Subcutaneous abdominal adipose tissue (tissue), 5 donors: ENCODE measurements around the gene PRKCA.
"Not testable (repeated sequence)": the region's sequence is repeated elsewhere in the genome, so short reads cannot be mapped to it uniquely, and the experiment has no call there.

Experiments used
- H3K27ac ChIP-seq: one replicate; pipeline ENCODE4 v1.7.0; 2013; ENCODE audit warnings: low read depth, mild to moderate bottlenecking, inconsistent platforms, low read length, moderate library complexity
- H3K27me3 ChIP-seq, 5 donors: one replicate each; pipeline ENCODE4 v1.7.0; 2013; ENCODE audit warnings: low read length in 5 of 5, inconsistent platforms in 1 of 5; ENCODE audit not compliant: control insufficient read depth in 5 of 5, insufficient read depth in 4 of 5
- H3K36me3 ChIP-seq, 5 donors: one replicate each; pipeline ENCODE4 v1.7.0; 2013; ENCODE audit warnings: low read length in 5 of 5; ENCODE audit not compliant: control insufficient read depth in 5 of 5, insufficient read depth in 5 of 5
- H3K4me1 ChIP-seq, 5 donors: one replicate each; pipeline ENCODE4 v1.7.0; 2013; ENCODE audit warnings: low read length in 5 of 5, mild to moderate bottlenecking in 3 of 5, moderate library complexity in 1 of 5; ENCODE audit not compliant: control insufficient read depth in 5 of 5, insufficient read depth in 5 of 5
- H3K4me3 ChIP-seq, 5 donors: one replicate each; pipeline ENCODE4 v1.7.0; 2013; ENCODE audit warnings: low read length in 5 of 5, low read depth in 1 of 5
- H3K9ac ChIP-seq, 5 donors: one replicate each; pipeline ENCODE4 v1.7.0; 2013; ENCODE audit warnings: low read length in 5 of 5, mild to moderate bottlenecking in 4 of 5, moderate library complexity in 3 of 5
- H3K9me3 ChIP-seq, 5 donors: one replicate each; pipeline ENCODE4 v1.7.0; 2013; ENCODE audit warnings: low read length in 5 of 5; ENCODE audit not compliant: control insufficient read depth in 5 of 5
- donor health status: healthy.
- donor health status: healthy.
- donor health status: healthy.
- donor health status: healthy.
- donor health status: healthy.

The PRKCA gene

GRCh38 chr17:66455060-66455459, 152.6 kb downstream of the PRKCA start:
- no peaks in the 10 kb centered on the region for H3K27me3 ChIP-seq
- H3K9me3 ChIP-seq = peaks cover 0 to 6% (median 0%) of the 10 kb centered on the region in 5 donors
- no peak overlapping the region for H3K4me3 ChIP-seq
- H3K27ac ChIP-seq = no peak overlapping the region
- H3K36me3 ChIP-seq = no peaks in the 10 kb centered on the region
- no peak overlapping the region for H3K9ac ChIP-seq
- no peaks in the 10 kb centered on the region for H3K4me1 ChIP-seq

- H3K9me3 ChIP-seq, H3K9ac ChIP-seq, H3K27me3 ChIP-seq, H3K36me3 ChIP-seq, H3K4me1 ChIP-seq, H3K27ac ChIP-seq, H3K4me3 ChIP-seq: not testable (repeated sequence)
Observed at GRCh38 chr17:66457499-66457898, 155.1 kb downstream of the PRKCA start.

GRCh38 chr17:66458782-66459181, 156.4 kb downstream of the PRKCA start:
- Histone ChIP-seq H3K27ac (no peak overlapping the region), H3K9ac (no peak overlapping the region), H3K27me3 (no peaks in the 10 kb centered on the region), H3K4me3 (no peak overlapping the region), H3K9me3 (peaks cover 0 to 6% (median 0%) of the 10 kb centered on the region in 5 donors), H3K36me3 (no peaks in the 10 kb centered on the region), H3K4me1 (no peaks in the 10 kb centered on the region)

GRCh38 chr17:66459811-66460270, 157.4 kb downstream of the PRKCA start:
- Histone ChIP-seq H3K27ac (no peak overlapping the region), H3K9me3 (peaks cover 0 to 6% (median 0%) of the 10 kb centered on the region in 5 donors), H3K9ac (no peak overlapping the region), H3K36me3 (no peaks in the 10 kb centered on the region), H3K4me1 (no peaks in the 10 kb centered on the region), H3K27me3 (no peaks in the 10 kb centered on the region), H3K4me3 (no peak overlapping the region)

- Histone ChIP-seq H3K4me1 (no peaks in the 10 kb centered on the region), H3K9me3 (peaks cover 0 to 6% (median 0%) of the 10 kb centered on the region in 5 donors), H3K27me3 (no peaks in the 10 kb centered on the region), H3K4me3 (no peak overlapping the region), H3K9ac (no peak overlapping the region), H3K36me3 (no peaks in the 10 kb centered on the region), H3K27ac (no peak overlapping the region)
Observed at GRCh38 chr17:66460558-66460957, 158.1 kb downstream of the PRKCA start.

GRCh38 chr17:66461343-66461995, 159.1 kb downstream of the PRKCA start:
- Histone ChIP-seq H3K27ac (no peak overlapping the region), H3K4me1 (peaks cover 0 to 5% (median 0%) of the 10 kb centered on the region in 5 donors)

GRCh38 chr17:66462010-66462409, 159.6 kb downstream of the PRKCA start:
- Histone ChIP-seq H3K9ac (no peak overlapping the region), H3K4me1 (peaks cover 0 to 7% (median 3%) of the 10 kb centered on the region in 5 donors), H3K4me3 (no peak overlapping the region), H3K36me3 (no peaks in the 10 kb centered on the region), H3K27ac (no peak overlapping the region), H3K9me3 (peaks cover 0 to 6% (median 0%) of the 10 kb centered on the region in 5 donors), H3K27me3 (no peaks in the 10 kb centered on the region)

More at GRCh38 chr17:66461343-66461995, 159.1 kb downstream of the PRKCA start:
- H3K36me3 ChIP-seq = no peaks in the 10 kb centered on the region
- no peak overlapping the region for H3K4me3 ChIP-seq
- H3K9me3 ChIP-seq = peaks cover 0 to 6% (median 0%) of the 10 kb centered on the region in 5 donors
- H3K27me3 ChIP-seq = no peaks in the 10 kb centered on the region
- no peak overlapping the region for H3K9ac ChIP-seq

DNA sequence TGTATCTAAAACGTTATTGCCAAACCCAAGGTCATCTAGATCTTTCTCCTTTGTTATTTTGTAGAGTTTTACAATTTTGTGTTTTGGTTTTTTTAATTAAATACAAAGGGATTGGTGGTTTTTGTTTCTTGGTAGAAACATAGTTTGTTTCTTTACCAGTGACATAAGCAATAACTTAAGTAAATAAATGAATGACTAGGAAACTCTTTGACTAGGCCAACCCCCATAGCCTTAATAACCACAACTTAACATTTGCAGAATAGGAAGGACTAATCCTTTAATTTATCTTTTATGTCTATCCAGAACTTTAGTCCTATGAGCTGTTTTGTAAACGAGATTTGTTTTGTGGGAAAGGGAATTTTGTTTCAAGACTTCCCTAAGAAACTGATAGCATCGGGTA, 162.5 kb downstream of the PRKCA start:
- H3K9me3 ChIP-seq = no peaks in the 10 kb centered on the region
- H3K36me3 ChIP-seq = no peaks in the 10 kb centered on the region
- H3K4me3 ChIP-seq = no peak overlapping the region
- H3K4me1 ChIP-seq = peaks cover 0 to 20% (median 7%) of the 10 kb centered on the region in 5 donors
- no peak overlapping the region for H3K27ac ChIP-seq
- H3K9ac ChIP-seq = no peak overlapping the region
- peaks cover 0 to 3% (median 0%) of the 10 kb centered on the region in 5 donors for H3K27me3 ChIP-seq

DNA sequence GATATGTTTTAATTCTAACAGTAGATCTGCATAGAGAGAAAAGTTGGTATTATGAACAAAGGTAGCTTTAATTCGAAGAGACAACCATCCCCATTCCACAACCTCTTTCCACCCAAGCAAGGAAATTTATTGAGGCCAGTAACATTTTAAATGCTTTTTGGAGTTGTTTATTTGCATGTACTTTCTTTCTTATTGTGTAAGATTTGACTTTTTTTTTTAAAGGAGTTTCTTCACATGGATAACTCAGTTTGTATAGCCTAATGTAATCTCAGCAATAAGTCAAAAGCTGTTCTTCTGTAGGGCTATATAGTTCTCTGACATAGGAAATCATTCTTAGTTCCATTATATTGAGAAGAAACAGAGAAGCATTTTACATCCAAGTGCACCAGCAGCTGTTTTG, 163.3 kb downstream of the PRKCA start:
- Histone ChIP-seq H3K4me1 (peaks cover 0 to 20% (median 7%) of the 10 kb centered on the region in 5 donors), H3K27ac (no peak overlapping the region), H3K36me3 (no peaks in the 10 kb centered on the region), H3K4me3 (no peak overlapping the region), H3K27me3 (peaks cover 0 to 3% (median 0%) of the 10 kb centered on the region in 5 donors), H3K9me3 (no peaks in the 10 kb centered on the region), H3K9ac (no peak overlapping the region)

GRCh38 chr17:66466106-66466820, 163.8 kb downstream of the PRKCA start:
- no peak overlapping the region for H3K4me3 ChIP-seq
- no peaks in the 10 kb centered on the region for H3K9me3 ChIP-seq
- no peak overlapping the region for H3K27ac ChIP-seq
- no peaks in the 10 kb centered on the region for H3K36me3 ChIP-seq
- peaks cover 0 to 3% (median 0%) of the 10 kb centered on the region in 5 donors for H3K27me3 ChIP-seq
- no peak overlapping the region for H3K9ac ChIP-seq
- peaks cover 0 to 20% (median 7%) of the 10 kb centered on the region in 5 donors for H3K4me1 ChIP-seq
